Esophagus squamous epithelium (tissue), 4 donors: ENCODE data around the gene PCDHGB2.
"Not testable (repeated sequence)": the region's sequence is repeated elsewhere in the genome, so short reads cannot be mapped to it uniquely, and the experiment has no call there.

Experiments
- POLR2A ChIP-seq, 4 donors: fragments of 450-650 bp; IDR thresholded peaks; one replicate each; pipeline ENCODE4 v1.6.1; 2017; ENCODE audit warnings: antibody characterized with exemption in 4 of 4, mild to moderate bottlenecking in 4 of 4, moderate library complexity in 3 of 4
- TF ChIP-seq, protein P1 (sequence below), 6 experiments: fragments of 450-650 bp in 4 of 6; fragments of 200-600 bp in 2 of 6; sonication (generic) in 2 of 6; IDR thresholded peaks; one replicate each; pipeline ENCODE4 v1.5.1; 2016 to 2019; ENCODE audit warnings: antibody characterized with exemption in 6 of 6, mild to moderate bottlenecking in 4 of 6, moderate library complexity in 4 of 6

DNA sequence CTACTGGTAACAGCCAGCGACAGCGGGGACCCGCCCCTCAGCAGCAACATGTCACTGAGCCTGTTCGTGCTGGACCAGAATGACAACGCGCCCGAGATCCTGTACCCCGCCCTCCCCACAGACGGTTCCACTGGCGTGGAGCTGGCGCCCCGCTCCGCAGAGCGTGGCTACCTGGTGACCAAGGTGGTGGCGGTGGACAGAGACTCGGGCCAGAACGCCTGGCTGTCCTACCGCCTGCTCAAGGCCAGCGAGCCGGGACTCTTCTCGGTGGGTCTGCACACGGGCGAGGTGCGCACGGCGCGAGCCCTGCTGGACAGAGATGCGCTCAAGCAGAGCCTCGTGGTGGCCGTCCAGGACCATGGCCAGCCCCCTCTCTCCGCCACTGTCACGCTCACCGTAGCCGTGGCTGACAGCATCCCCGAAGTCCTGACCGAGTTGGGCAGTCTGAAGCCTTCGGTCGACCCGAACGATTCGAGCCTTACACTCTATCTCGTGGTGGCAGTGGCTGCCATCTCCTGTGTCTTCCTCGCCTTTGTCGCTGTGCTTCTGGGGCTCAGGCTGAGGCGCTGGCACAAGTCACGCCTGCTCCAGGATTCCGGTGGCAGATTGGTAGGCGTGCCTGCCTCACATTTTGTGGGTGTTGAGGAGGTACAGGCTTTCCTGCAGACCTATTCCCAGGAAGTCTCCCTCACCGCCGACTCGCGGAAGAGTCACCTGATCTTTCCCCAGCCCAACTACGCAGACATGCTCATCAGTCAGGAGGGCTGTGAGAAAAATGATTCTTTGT lies 34.8 kb downstream of the PCDHGB2 start:
- TF ChIP-seq, protein P1, sequence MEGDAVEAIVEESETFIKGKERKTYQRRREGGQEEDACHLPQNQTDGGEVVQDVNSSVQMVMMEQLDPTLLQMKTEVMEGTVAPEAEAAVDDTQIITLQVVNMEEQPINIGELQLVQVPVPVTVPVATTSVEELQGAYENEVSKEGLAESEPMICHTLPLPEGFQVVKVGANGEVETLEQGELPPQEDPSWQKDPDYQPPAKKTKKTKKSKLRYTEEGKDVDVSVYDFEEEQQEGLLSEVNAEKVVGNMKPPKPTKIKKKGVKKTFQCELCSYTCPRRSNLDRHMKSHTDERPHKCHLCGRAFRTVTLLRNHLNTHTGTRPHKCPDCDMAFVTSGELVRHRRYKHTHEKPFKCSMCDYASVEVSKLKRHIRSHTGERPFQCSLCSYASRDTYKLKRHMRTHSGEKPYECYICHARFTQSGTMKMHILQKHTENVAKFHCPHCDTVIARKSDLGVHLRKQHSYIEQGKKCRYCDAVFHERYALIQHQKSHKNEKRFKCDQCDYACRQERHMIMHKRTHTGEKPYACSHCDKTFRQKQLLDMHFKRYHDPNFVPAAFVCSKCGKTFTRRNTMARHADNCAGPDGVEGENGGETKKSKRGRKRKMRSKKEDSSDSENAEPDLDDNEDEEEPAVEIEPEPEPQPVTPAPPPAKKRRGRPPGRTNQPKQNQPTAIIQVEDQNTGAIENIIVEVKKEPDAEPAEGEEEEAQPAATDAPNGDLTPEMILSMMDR (IDR thresholded peaks at IDR 0.05), result not testable (repeated sequence)
- TF ChIP-seq POLR2A (IDR thresholded peaks at IDR 0.05), result not testable (repeated sequence)
